HG02884 (cell line): ENCODE results near the gene PRUNE2.

Experiments
- ATAC-seq: cut with Tn5 transposase; IDR thresholded peaks from one replicate; pipeline ENCODE4 v1.9.1; 2021; ENCODE audit warnings: mild to moderate bottlenecking, moderate library complexity; ENCODE audit not compliant: unreplicated experiment

PRUNE2 gene

GRCh38 chr9:76586390-76587314 is 319.3 kb downstream of the PRUNE2 start:
- ATAC-seq, result no peak

DNA sequence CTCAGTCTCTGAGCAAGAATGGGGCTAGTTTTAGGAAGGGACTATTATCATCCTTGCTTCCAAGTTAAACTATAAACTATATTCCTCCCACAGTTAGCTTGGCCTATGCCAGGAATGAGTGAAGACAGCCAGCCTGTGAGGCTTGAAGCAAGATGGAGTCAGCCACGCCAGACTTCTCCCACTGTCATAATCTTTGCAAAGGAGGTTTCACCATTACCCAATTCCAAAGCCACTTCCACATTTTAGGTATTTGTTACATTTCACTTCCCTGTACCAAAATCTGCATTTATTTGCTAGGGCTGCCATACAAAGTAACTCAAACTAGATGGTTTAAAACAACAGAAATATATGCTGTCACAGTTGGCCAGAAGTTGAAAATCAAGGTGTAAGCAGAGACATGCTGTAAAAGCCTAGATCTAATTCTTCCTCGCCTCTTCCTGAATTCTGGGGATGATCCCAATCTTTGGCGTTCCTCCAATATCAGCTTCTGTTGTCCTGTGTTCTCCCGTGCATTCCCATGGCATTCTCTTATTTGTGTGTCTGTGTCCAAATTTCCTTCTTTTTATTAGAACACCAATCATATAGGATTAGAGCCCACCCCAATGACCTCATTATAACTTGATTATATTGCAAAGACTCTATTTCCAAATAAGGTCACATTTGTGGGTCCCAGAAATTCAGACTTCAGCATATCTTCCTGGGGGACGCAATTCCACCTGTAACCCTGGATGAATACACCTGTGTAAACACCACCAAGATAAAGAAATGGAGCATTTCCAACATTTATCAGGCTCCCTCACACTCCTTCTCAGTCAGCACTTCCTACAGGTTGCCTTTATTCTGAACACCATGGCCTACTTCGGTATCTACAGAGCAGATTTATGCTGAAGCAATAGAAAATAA is 320.2 kb downstream of the PRUNE2 start:
- no peak for ATAC-seq

DNA sequence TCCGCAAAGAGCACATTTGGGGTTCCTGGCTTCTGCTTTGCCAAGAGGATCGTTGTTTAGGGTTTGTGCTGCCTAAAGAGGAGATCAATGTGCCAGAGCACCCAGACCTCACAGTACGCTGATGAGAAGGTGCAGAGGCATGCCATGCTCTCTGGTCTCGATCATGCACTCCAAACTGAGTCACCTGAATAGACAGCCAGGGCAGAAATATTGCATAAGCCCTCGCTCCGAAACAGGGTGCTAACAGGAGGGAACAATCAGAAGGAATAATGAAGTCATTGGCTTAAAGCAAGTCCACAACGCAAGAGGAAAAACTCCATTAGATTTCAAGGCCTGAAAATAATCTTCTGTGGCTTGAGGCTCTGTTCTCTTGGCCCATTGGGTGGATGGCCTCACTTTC is 322.7 kb downstream of the PRUNE2 start:
- no peak for ATAC-seq

- ATAC-seq, result no peak
Measured at GRCh38 chr9:76581731-76582130, 324.2 kb downstream of the PRUNE2 start.

GRCh38 chr9:76580820-76581219 is 325.1 kb downstream of the PRUNE2 start:
- no peak for ATAC-seq

DNA sequence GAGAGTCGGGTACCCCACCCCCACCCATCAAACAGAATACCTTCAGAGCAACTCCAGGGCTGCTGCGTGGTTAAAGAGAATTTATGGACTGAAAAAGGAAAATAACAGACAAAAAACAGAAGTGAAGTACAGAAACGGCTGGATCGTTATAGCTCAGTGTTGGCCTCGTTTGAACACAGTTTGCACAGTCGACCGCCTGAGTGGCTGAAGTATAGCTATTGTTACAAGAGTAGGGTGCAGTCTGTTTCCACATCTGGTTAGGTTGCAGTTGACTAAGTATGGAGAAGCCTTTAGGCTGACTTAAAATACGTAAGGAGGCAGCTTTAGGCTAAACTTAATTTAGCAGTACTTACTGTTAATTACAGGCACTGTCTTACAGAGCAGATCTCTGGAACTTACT is 325.7 kb downstream of the PRUNE2 start:
- ATAC-seq, result no peak

DNA sequence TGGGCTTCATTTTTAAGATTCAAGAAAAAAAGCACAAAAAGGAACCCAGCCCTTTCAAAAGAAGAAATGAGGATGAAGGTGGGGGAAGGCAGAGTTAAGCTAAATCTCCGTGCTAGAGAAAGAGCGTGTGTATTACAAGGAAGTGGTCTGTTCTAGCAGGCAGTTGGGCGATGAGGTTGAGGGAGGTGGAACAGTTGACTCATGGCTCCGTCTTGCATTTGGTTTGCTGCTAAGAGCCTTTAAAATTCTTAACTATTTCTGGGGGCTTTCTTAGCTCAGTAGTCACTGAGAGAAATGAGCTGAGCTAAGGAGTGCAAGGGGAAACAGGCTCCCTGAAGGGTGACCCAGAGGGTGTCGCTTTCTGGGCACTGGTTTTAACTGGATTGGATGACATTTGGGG is 329.6 kb downstream of the PRUNE2 start:
- peak; percentile 81 for ATAC-seq

GRCh38 chr9:76575761-76576160 is 330.2 kb downstream of the PRUNE2 start:
- ATAC-seq, result no peak

DNA sequence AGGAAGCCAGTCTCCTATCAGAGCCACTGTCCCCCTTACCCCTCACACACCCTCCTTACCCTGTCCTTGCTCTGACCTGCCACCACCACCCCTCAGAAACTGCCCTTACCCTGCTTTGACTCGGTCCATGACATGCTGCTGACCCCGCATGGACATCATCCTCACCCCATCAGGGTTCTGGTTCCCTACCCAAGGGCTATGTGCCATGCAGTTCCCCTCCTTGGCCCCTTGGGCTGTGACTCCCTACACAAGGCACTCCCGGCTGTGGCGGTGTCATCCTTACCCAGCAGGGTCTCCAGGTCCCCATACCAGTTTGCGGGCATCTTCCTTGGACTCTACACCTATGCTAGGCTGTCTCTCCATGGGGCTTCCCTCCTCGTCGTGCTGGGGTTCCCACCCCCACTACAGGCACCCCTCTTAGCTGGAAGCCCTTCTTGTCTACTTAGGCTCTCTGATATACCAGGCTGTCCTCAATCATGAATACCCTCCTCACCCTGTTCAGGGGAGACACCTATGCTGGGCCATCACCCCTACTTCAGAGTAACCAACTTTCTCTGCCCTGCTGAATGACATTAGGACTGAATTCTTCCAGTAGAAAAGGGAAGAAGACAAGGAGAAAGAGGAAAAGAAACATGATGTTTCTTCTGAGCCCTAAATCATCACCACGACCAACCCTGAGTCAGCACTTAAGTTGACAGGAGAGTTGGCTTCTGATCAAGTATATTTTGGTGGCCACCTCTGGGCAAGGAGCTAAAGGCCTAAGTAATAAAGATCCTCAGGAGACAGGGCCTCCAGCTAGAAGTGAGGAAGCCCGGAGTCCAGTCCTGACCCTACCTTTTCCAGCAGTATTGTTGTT is 331.8 kb downstream of the PRUNE2 start:
- ATAC-seq, result no peak

DNA sequence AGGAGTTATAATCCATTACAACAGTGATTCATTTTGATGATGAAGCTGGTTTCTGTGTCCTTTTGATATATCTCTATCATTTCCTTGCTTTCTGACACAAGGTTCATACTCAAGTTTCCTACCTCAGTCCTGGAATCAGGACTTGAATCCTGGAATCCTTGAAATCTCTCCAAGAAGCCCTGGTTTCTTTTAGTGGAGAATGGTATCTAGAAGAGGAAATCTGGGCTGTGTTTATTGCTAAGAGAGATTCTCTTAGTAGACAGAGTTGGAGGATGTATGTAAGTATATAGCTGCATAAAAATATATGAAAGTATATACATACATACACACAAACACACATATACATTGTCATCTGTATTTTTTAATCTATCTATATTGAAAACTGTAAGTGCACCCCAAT is 332.5 kb downstream of the PRUNE2 start:
- no peak for ATAC-seq

DNA sequence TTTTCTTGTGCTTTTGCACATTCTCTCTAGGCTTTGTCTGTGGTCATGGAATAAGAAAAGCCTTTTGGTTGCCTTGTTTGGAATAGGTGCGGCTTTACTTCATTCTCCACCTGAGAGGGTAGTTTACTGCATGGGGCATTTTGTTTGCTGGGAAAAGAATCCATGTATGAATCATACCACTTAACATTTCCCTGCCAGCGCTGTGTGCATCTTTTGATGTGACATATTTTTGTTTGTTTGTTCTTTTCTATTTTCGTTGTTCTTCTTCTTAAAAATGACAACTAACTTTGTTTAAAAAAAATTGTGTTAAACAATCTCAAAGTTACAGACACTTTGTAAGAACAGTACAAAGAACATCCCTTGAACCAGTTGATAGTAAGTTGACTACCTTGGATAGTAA is 333.8 kb downstream of the PRUNE2 start:
- no peak for ATAC-seq

DNA sequence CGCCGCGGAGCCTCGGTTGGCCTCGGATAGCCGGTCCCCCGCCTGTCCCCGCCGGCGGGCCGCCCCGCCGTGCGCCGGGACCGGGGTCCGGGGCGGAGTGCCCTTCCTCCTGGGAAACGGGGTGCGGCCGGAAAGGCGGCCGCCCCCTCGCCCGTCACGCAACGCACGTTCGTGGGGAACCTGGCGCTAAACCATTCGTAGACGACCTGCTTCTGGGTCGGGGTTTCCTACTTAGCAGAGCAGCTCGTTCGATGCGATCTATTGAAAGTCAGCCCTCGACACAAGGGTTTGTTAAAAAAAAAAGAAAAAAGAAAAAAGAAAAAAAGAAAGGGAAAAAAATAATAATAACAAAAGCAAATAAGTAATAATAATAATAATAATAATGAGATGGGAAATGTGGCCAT is 334.2 kb downstream of the PRUNE2 start:
- ATAC-seq, result no peak

GRCh38 chr9:76571288-76571687 is 334.6 kb downstream of the PRUNE2 start:
- peak; percentile 93 for ATAC-seq

GRCh38 chr9:76570826-76571225 is 335.1 kb downstream of the PRUNE2 start:
- ATAC-seq, result no peak

- ATAC-seq, result no peak
Measured at GRCh38 chr9:76567086-76567485, 338.8 kb downstream of the PRUNE2 start.

DNA sequence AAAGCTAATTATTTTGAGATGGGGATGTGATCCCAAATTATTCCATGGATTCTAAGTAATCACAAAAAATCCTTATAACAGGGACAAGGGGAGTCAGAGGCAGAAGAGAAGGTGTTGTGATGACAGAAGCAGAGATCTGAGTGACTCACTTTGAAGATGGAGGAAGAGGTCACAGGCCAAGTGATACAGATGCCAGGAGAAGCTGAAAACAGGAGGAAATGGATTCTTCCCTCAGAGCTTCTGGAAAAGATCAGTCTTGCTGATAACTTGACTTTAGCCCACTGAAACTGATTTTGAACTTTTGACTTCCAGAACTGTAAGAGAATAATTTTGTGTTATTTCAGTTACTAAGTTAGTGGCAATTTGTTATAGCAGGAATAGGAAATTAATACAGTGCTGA is 341.6 kb downstream of the PRUNE2 start:
- ATAC-seq, result no peak

GRCh38 chr9:76562511-76562911 is 343.4 kb downstream of the PRUNE2 start:
- ATAC-seq, result peak; percentile 75

DNA sequence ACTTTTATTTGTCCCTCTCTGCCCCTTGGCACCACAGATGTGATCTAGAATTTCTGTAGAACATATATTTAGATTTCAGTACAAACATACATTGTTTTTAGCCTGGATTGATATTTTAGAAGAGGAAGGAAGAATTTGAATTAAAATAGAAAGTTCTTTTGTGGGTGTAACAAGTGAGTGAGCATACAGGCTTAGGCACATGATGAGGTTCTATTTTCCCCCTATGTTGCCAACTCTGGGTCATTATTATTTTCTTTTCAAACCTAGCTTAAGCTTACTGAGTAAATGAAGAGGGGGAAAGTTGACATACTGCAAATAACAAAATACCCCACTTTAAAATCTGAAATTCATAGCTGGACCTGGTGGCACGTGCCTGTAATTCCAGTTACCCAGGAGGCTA is 344.0 kb downstream of the PRUNE2 start:
- ATAC-seq, result peak; percentile 7
